Astrocyte (in vitro differentiated cells and primary cell): Measurements from ENCODE around the gene DOK6.

Experiments
- EZH2 ChIP-seq: IDR thresholded peaks from 2 replicates; pipeline ENCODE4 v1.6.1; 2012; ENCODE audit warnings: mild to moderate bottlenecking, low read length, inconsistent platforms; ENCODE audit not compliant: insufficient read depth
- TF ChIP-seq, protein P1 (sequence below): IDR thresholded peaks from 2 replicates; pipeline ENCODE4 v1.5.1; 2011; ENCODE audit warnings: low read depth, mild to moderate bottlenecking, inconsistent platforms, low read length, moderate library complexity; ENCODE audit not compliant: insufficient read depth

DNA sequence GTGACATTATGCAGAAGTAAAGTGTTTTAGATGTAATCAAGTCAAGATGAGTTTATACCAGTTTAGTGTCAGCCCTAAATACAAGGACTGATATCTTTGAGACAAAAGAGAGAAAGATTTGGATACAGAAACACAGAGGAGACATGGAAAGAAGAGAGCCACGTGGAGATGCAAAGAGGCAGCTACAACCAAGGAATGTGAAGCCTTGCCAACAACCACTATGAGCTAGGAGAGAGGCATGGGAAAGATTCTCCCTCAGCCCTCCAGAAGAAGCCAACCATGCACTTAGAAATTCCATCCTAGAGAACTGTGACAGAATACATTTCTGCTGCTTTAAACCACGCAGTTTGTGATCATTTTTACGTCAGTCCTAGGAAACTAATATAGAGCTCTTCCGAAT lies 217.2 kb downstream of the DOK6 start:
- TF ChIP-seq, protein P1, sequence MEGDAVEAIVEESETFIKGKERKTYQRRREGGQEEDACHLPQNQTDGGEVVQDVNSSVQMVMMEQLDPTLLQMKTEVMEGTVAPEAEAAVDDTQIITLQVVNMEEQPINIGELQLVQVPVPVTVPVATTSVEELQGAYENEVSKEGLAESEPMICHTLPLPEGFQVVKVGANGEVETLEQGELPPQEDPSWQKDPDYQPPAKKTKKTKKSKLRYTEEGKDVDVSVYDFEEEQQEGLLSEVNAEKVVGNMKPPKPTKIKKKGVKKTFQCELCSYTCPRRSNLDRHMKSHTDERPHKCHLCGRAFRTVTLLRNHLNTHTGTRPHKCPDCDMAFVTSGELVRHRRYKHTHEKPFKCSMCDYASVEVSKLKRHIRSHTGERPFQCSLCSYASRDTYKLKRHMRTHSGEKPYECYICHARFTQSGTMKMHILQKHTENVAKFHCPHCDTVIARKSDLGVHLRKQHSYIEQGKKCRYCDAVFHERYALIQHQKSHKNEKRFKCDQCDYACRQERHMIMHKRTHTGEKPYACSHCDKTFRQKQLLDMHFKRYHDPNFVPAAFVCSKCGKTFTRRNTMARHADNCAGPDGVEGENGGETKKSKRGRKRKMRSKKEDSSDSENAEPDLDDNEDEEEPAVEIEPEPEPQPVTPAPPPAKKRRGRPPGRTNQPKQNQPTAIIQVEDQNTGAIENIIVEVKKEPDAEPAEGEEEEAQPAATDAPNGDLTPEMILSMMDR, result no peak
- TF ChIP-seq EZH2, result no peak
